Kidney tubule cell (primary cell): ENCODE data around the gene ZNF462.
A peak's percentile ranks its signal among the peaks of the same experiment; 100 is the strongest.

Experiments used
- DNase-seq: peaks from one replicate; pipeline ENCODE4 v3.0.0-alpha.2; 2018; ENCODE audit warnings: low spot score

Gene ZNF462

DNA sequence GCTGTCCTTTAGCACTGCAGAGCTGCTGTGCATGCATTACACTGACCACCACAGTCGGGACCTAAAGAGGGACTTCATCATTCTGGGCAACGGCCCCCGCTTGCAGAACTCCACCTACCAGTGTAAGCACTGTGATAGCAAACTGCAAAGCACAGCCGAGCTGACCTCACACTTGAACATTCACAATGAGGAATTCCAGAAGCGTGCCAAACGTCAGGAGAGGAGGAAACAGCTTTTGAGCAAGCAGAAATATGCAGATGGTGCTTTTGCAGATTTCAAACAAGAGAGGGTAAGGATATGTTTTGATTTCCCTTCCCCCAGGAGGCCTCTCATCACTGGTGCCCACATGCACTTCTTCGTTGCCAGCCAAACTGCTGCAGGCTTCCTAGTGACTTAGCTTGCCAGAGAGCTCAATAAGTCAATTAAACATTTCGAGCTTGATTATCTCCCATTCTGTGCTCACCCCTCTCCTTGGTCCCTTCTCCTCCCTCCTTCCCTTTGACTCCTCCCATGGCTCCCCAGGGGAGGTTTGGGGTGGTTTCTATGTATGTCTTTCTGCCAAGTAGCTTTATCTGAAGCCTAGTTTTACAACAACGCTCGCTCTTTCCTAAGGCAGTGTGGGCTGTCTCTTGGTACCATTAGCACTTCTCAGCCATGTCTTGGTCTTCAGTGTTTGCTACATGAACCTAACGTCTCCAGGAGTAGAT lies 66.7 kb downstream of the ZNF462 start:
- DNase-seq, result peak; percentile 40

GRCh38 chr9:106930477-106930876 lies 67.5 kb downstream of the ZNF462 start:
- DNase-seq, result peak; percentile 86

GRCh38 chr9:106931466-106931865 lies 68.5 kb downstream of the ZNF462 start:
- DNase-seq, result peak; percentile 62

GRCh38 chr9:106932178-106932577 lies 69.2 kb downstream of the ZNF462 start:
- DNase-seq, result no peak

DNA sequence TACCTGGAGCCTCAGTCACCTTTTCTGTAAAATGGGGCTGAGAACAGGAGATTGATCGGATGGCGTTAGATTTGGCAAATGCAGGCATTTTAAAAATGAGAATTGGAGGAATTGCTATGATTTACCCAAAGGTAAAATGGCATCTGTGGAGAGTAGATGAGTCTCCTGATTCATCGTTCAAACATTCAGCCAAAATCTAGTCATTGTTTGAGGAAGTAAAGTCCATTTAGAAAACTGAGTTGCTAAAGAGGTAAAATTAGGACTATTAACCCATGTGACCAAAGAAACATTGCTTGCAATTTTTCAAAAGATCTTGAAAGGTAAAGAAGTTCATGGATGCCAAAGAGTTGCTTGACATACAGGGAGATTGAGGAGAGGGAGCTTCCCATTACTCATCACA lies 69.7 kb downstream of the ZNF462 start:
- DNase-seq, result no peak

GRCh38 chr9:106933470-106933869 lies 70.5 kb downstream of the ZNF462 start:
- DNase-seq, result no peak

GRCh38 chr9:106934442-106935238 lies 71.7 kb downstream of the ZNF462 start:
- no peak for DNase-seq

DNA sequence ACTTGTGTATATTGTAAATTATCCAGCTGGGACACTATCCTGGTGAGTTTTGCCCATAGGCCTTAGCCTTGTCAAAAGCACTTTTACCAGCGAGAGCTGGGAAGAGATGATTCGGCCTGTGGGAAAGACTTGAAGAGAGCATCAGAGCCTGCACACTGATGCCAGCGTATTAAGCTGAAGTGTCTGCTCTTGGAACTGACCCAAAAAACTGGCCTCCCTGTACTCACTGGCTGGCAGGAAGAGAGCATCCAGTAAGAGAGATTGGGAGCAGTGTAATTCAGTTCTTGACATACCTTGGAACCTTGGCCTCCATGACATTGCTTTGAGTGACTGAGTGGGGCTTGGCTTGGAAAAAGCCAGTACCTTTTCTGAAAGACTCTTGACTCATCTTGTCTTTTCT lies 73.7 kb downstream of the ZNF462 start:
- no peak for DNase-seq

- no peak for DNase-seq
These were observed 79.0 kb downstream of the ZNF462 start for GRCh38 chr9:106941916-106942315.

GRCh38 chr9:106945727-106946660 lies 83.0 kb downstream of the ZNF462 start:
- DNase-seq, result peak; percentile 64

- peak; percentile 75 for DNase-seq
These were observed 84.3 kb downstream of the ZNF462 start for GRCh38 chr9:106947106-106947900.

DNA sequence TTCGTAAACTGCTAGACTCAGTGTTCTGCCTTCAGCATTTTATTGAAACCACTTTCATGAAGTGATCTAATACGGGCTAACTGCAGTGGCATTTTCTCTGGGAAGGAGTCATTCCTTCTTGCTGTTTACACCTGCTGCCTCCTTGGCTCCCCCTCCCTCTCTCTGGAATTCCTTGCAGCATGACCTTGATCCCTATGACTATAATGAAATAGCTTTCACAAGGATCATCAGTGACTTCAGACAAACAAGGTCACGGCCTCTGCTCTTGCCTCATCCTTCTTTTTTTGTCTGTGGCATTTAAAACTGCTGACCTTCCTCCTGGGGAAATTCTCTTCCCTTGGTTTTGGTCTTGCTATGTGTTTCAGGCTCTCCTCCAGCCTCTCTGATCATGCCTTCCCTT lies 90.2 kb downstream of the ZNF462 start:
- peak; percentile 98 for DNase-seq

DNA sequence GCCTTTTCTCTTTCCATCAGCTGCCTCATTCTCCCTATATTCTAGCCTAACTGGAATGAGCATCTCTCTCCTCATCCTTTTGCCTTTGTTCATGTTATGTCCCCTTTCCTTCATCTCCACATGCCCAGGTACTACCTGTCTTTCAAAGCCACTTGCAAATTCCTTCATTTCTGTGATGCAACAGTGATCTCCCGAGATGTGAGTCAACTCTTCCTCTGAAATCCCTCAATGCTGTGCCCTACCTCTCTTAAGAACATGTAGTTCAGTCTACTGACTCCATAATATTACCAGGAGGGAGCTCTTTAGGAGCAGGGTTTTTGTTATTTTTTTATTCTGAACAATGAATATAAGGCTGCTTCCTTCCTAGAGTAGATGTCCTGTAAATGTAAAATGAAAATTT lies 91.6 kb downstream of the ZNF462 start:
- DNase-seq, result peak; percentile 80

- DNase-seq, result peak; percentile 28
These were observed 92.2 kb downstream of the ZNF462 start for GRCh38 chr9:106954974-106955850.

DNA sequence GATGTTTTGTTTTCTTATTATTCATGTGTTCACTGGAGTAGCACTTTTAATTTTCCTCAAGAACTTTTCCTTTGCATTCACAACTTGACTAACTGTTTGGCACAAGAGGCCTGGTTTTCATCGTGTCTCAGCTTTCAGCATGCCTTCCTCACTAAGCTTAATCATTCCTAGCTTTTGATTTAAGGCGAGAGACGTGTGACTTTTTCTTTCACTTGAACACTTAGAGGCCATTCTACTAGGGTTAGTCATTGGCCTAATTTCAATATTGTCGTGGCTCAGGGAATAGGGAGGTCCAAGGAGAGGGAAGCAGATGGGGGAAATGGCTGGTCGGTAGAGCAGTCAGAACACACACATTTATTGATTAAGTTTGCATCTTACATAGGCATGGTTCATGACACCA lies 94.0 kb downstream of the ZNF462 start:
- peak; percentile 93 for DNase-seq

DNA sequence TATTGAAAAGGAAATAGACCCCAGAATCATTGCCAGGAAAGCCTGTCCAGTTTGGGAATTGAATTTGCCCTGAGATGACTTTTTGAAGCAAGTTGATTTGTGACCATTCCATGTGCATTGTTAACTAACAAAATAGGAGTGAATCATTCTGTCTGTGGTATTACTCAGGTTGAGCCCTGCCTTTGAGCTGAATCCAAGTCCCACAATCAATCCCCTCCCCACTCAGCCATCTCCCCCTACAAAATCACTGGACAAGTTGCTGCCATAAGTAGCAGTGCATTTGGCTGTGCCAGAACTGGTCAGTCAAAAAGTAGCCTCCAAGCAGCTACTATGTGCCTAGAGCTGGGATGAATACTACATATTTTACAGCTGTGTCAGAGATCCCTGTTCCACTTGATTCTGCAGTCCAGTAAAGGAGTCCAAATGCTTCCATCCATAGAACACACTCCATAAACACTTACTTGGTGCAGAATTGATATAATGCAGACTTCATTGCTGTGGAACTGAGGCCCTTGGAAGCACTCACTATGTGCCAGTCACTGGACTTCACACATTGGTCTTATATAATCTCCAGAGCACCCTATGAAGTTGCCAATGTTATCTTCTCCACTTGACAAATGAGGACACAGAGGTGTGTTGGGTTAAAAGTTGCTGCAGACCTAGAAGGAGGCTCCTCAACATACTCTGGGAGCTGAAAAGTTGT lies 96.1 kb downstream of the ZNF462 start:
- DNase-seq, result peak; percentile 61

DNA sequence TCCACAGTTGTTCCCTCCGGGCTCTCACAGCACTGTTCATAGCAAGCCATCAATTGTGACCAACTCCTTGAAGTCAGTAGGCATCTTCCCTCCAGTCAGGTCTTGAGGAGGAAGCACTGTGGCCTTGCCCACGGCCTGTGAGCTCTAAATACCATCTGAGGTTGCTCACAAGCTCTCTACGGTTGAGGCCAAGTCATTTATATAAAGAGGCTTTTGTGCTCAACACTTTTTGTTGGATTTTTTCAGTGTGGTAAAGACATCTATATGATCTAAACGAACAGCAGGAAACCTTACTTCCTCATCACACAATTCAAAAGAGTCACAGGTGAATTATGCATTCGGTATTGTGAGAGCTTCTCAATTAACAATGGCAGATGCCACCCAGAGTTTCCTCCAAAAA lies 97.3 kb downstream of the ZNF462 start:
- no peak for DNase-seq

DNA sequence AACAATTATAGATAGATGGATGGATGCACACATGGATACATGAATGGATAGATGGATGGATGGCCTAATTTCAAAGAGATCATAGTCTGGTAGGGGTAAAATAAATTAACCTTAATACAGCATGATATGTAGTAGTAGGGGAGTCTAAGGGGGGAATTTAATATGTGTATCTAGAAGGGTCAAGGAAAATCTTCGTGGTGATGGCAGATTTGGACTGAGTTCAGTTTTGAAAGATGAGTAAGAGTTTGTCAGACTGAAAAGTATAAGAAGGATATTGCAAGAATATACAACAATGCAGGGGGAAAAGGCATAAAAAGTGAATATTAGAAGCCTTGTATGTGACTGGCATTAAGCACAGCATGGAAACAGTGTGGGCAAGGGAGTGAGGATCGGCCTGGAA lies 98.7 kb downstream of the ZNF462 start:
- no peak for DNase-seq

GRCh38 chr9:106962122-106962521 lies 99.2 kb downstream of the ZNF462 start:
- peak; percentile 25 for DNase-seq
